ENCODE measurements around the gene MSLN. TPM values are rescaled to one million over a fixed set of nuclear protein-coding genes. Genes with fewer than 3 reads are reported as not detected.
"Not testable (repeated sequence)": the region's sequence is repeated elsewhere in the genome, so short reads cannot be mapped to it uniquely, and the experiment has no call there.

Gene MSLN
- polyA plus RNA-seq, 1 donor (not counting 4 experiments of a cell fraction or from before 2014, with no cell fraction given): 8.5 TPM

DNA sequence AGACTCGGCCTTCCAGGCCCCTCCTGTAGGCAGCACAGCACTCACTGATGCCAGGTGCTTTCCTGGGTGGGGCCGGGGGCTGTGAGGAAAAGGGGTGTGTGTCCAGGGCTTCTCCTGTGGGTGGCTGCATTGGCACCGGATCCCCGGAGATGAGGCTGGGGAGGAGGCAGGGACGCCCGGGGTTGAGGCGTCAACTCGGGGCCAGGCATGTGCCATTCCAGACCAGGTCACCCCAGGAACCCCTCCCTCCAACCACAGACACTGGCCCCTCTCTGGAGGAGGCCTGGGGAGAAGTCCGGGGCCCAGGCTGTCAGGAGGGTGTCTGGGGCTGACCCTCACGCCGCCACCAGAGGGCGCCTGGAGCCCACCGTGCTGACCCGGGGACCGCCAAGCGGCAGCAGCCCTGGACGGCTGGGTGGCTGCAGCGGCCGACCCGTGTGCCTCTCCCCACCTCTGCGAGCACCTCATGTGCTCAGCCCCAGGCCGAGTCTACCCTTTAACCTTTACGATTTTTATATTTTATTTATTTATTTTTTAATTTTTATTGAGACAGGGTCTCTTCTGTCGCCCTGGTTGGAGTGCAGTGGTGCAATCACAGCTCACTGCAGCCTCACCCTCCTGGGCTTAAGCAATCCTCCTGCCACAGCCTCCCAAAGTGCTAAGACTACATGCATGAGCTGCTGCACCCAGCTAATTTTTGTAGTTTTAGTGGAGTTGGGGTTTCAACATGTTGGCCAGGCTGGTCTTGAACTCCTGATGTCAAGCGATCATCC, 48.8 kb upstream of the MSLN start:
- peak overlapping the region; percentile 10 for H3K4me2 ChIP-seq (ENCODE audit: control insufficient read depth, extremely low read depth, insufficient read depth, low read depth, low read length)
- H3K79me2 ChIP-seq (ENCODE audit: control insufficient read depth, insufficient read depth, low read length): peaks cover 5% of the 10 kb centered on the region
- H3K27ac ChIP-seq (ENCODE audit: control insufficient read depth, insufficient read depth, low read length): no peak overlapping the region
- H3K9me1 ChIP-seq (ENCODE audit: control insufficient read depth, extremely low read depth, insufficient read depth, low read length): no peaks in the 10 kb centered on the region
- no peaks in the 10 kb centered on the region for H3K9me3 ChIP-seq (ENCODE audit: control insufficient read depth, low read depth, low read length)
- H4K20me1 ChIP-seq (ENCODE audit: control insufficient read depth, extremely low read depth, insufficient read depth, low read length): peaks cover 6% of the 10 kb centered on the region
- no peaks in the 10 kb centered on the region for H3K36me3 ChIP-seq (ENCODE audit: control insufficient read depth in 2 of 2, extremely low read depth in 1 of 2, insufficient read depth in 2 of 2, low read length in 2 of 2)
- H3K4me3 ChIP-seq (ENCODE audit: control insufficient read depth in 2 of 3, extremely low read depth in 1 of 3, insufficient read depth in 2 of 3, low read depth in 1 of 3, low read length in 3 of 3): no peak overlapping the region
- FAIRE-seq (no peak), DNase-seq (ENCODE audit: low read depth, low spot score) (no peak)
- peaks cover 48% of the 10 kb centered on the region for H3K27me3 ChIP-seq (ENCODE audit: control insufficient read depth, extremely low read depth, insufficient read depth, low read length)
- H3K4me1 ChIP-seq (ENCODE audit: control insufficient read depth, extremely low read depth, insufficient read depth, low read length): peaks cover 20% of the 10 kb centered on the region
- no peak overlapping the region for H2AFZ ChIP-seq (ENCODE audit: control insufficient read depth, low read length)
- dilution Hi-C loops (cut with MboI; ENCODE audit: extremely low pct_ligation_motif_present, low sequenced_read_pairs): no loop called here
- no peak overlapping the region for H3K9ac ChIP-seq (ENCODE audit: control insufficient read depth, extremely low read depth, insufficient read depth, low read length)
- no peak for TF ChIP-seq EZH2 (IDR thresholded peaks at IDR 0.05; ENCODE audit: low read length)
- TF ChIP-seq, protein P1, sequence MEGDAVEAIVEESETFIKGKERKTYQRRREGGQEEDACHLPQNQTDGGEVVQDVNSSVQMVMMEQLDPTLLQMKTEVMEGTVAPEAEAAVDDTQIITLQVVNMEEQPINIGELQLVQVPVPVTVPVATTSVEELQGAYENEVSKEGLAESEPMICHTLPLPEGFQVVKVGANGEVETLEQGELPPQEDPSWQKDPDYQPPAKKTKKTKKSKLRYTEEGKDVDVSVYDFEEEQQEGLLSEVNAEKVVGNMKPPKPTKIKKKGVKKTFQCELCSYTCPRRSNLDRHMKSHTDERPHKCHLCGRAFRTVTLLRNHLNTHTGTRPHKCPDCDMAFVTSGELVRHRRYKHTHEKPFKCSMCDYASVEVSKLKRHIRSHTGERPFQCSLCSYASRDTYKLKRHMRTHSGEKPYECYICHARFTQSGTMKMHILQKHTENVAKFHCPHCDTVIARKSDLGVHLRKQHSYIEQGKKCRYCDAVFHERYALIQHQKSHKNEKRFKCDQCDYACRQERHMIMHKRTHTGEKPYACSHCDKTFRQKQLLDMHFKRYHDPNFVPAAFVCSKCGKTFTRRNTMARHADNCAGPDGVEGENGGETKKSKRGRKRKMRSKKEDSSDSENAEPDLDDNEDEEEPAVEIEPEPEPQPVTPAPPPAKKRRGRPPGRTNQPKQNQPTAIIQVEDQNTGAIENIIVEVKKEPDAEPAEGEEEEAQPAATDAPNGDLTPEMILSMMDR (optimal IDR thresholded peaks at IDR 0.05 in 1 of 3, IDR thresholded peaks at IDR 0.05 in 1 of 3, conservative IDR thresholded peaks at IDR 0.05 in 1 of 3; ENCODE audit: extremely low read depth in 1 of 3, insufficient read depth in 2 of 3, low read length in 3 of 3): peak; percentile 68 to 94 (median 92)

DNA sequence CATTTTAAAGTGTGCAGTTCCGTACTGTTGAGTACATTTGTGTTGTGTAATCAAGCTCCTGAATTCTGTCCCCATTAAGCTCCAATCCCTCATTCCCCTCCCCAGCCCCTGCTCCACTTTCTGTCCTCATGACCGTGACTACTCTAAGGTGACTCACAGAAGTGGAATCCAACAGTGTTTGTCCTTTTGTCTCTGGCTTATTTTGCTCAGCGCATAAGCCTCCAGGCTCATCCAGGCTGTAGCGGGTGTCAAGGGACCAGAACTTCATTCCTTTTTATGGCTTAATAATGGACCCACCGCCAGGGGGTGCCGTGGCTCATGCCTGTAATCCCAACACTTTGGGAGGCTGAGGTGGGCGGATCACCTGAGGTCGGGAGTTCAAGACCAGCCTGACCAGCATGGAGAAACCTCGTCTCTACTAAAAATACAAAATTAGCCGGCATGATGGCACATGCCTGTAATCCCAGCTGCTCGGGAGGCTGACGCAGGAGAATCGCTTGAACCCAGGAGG, 47.7 kb upstream of the MSLN start:
- H3K36me3 ChIP-seq (ENCODE audit: control insufficient read depth in 2 of 2, extremely low read depth in 1 of 2, insufficient read depth in 2 of 2, low read length in 2 of 2); H3K4me3 ChIP-seq (ENCODE audit: control insufficient read depth in 2 of 3, extremely low read depth in 1 of 3, insufficient read depth in 2 of 3, low read depth in 1 of 3, low read length in 3 of 3); dilution Hi-C loops (cut with MboI; ENCODE audit: extremely low pct_ligation_motif_present, low sequenced_read_pairs); H3K9me3 ChIP-seq (ENCODE audit: control insufficient read depth, low read depth, low read length); H3K27ac ChIP-seq (ENCODE audit: control insufficient read depth, insufficient read depth, low read length); H3K9me1 ChIP-seq (ENCODE audit: control insufficient read depth, extremely low read depth, insufficient read depth, low read length); H4K20me1 ChIP-seq (ENCODE audit: control insufficient read depth, extremely low read depth, insufficient read depth, low read length); H2AFZ ChIP-seq (ENCODE audit: control insufficient read depth, low read length); H3K9ac ChIP-seq (ENCODE audit: control insufficient read depth, extremely low read depth, insufficient read depth, low read length); H3K4me2 ChIP-seq (ENCODE audit: control insufficient read depth, extremely low read depth, insufficient read depth, low read depth, low read length); H3K79me2 ChIP-seq (ENCODE audit: control insufficient read depth, insufficient read depth, low read length): not testable (repeated sequence)
- peak; percentile 98 for DNase-seq (ENCODE audit: low read depth, low spot score)
- TF ChIP-seq, protein P1 (optimal IDR thresholded peaks at IDR 0.05 in 1 of 3, IDR thresholded peaks at IDR 0.05 in 1 of 3, conservative IDR thresholded peaks at IDR 0.05 in 1 of 3; ENCODE audit: extremely low read depth in 1 of 3, insufficient read depth in 2 of 3, low read length in 3 of 3): peak; percentile 51 to 60 (median 58)
- Histone ChIP-seq H3K27me3 (ENCODE audit: control insufficient read depth, extremely low read depth, insufficient read depth, low read length) (peaks cover 38% of the 10 kb centered on the region), H3K4me1 (ENCODE audit: control insufficient read depth, extremely low read depth, insufficient read depth, low read length) (peaks cover 20% of the 10 kb centered on the region)
- peak; percentile 86 for FAIRE-seq
